Measurements from ENCODE around the gene HCST. TPM values are rescaled to one million over a fixed set of nuclear protein-coding genes. Genes with fewer than 3 reads are reported as not detected.
"Not testable (repeated sequence)": the region's sequence is repeated elsewhere in the genome, so short reads cannot be mapped to it uniquely, and the experiment has no call there.

The HCST gene
- total RNA-seq, 1 donor from 2014 or later: 1.8 TPM

DNA sequence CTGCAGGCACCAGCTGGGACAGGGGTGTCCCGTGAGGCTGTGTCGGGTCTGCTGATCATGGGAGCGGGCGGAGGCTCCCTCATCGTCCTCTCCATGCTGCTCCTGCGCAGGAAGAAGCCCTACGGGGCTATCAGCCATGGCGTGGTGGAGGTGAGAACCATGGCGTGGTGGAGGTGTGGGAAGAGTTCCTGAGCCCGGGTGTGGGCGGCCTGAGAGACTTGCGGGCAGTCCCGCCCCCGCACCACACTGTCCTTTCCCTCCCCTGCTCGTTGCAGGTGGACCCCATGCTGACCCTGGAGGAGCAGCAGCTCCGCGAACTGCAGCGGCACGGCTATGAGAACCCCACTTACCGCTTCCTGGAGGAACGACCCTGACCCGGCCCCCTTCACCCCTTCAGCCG is 23.3 kb upstream of the HCST start:
- DNase-seq (ENCODE audit: low spot score) (no peak), ATAC-seq (no peak)

DNA sequence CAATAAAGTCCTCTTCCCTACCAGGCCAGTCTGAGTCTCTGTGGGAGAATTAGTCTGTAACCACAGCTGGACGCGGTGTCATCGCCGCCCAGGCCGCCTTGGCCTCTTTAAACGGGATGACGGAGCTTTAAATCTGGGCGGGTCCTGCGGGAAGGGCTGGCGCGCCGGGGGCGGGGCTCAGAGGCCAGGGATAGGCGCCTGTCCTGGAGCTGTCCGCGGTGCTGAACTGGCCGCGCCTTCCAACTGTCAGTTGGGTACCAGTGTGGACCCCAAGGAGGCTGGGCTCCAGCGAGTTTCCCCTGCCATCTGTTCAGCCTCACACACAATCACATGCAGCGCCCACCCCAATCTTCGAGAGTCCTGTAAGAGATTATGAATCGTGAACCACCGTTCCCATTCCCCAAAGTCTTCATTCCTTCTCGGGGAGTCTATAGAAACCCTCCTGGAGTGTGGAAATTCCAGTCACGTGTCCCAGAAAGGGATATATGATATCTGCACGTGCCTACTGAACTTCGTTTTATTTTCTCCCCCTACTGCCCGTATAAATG is 22.5 kb upstream of the HCST start:
- ATAC-seq (peak; percentile 99), DNase-seq (ENCODE audit: low spot score) (peak; percentile 88)

DNA sequence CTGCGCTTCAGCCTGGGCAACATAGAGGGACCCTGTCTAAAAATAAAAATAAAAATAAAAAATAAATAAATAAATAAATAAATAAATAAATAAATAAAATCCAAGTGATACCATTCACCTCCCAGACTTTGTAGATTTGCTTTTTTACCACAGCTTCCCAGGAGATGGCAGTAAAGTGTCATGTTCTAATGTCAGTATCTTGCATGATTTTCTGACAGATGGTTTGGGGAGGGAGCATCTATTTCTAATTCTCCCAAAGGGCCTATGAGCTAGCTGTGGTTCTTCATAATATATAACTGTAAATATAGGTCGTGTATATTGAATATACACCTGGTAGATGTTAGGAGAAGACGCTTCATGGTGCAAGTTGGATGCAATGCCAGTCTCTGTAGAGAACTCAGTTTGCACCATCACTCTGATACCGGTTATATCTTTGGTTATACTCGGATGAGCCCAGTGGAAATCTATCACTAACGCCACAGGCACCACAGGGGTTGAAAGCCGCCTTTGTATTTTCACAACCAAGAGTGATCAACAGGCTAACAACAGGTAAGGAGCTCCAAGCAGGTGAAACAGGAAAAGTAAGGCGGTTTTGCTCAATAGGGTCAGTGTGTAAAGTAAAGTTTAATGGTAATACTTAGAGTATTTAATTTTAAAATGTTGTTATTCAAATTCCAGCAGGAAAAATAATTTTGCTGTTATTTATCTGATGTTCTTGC is 20.1 kb upstream of the HCST start:
- ATAC-seq: peak; percentile 80
- DNase-seq (ENCODE audit: low spot score): no peak

DNA sequence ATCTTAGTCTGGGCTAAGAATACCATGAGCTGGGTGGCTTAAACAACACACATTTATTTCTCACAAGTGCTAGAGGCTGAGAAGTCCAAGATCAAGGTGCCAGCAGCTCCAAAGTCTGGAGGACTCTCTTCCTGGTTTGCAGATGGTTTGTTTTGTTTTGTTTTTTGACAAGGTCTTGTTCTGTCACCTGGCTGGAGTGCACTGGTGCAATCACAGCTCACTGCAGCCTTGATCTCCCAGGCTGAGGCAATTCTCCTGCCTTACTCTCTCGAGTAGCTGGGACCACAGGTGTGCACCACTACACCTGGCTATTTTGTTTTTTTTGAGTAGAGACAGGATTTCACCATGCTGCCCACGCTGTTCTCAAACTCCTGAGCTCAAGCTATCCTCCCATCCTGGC is 18.4 kb upstream of the HCST start:
- ATAC-seq: no peak
- no peak for DNase-seq (ENCODE audit: low spot score)

DNA sequence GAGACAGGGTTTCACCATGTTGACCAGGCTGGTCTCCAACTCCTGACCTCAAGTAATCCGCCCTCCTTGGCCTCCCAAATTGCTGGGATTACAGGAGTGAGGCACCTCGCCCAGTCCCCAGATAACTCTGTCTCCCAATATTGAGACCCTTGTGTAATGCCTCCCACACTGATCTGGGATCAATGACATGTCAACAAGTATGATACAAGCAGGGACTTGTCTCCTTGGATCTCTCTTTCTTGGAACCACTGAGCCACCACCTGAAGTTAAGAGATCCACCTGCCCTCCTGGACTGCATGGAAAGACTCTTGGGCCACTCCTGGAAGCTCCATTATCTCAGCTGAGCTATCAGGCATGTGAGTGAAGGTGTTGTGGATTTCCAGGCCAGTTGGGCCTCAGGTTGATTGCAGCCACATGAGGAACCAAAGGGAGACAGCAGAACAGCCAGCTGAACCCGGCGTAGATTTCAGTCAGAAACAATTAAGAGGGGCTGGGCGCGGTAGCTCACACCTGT is 17.0 kb upstream of the HCST start:
- DNase-seq (ENCODE audit: low spot score): no peak
- no peak for ATAC-seq

DNA sequence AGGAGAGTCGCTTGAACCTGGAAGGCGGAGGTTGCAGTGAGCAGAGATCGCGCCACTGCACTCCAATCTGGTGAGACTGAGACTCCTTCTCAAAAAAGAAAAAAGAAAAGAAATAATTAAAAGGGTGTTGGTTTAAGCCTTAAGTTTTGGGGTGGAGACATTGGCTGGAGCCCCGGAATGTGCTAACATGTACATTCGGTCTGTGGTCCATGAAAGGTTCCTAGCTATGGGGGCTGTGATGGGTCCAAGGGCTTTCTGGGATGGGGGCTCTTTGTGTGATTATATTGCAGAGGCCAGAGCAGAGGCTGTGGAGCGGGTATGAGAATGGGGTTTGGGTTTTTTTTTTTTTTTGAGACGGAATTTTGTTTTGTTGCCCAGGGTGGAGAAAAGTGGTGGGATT is 16.4 kb upstream of the HCST start:
- ATAC-seq: no peak

DNA sequence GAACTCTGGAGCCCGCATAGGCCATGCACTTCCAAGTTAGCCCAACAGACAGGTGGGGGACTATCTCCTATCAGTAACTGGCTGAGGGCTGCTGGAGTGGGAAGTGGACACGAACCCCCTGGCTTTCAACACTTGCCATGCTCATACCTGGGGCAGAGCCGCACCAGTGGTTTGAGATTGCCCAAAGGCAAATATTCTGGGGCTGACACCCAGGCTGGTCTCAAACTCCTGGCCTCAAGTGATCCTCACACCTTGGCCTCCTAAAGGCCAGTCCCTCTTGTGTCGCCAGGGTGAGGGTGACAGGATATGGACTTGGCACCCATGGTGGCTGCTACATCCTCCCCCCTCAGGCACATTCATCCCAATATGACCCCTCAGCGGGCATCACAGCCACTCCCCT is 15.1 kb upstream of the HCST start:
- DNase-seq (ENCODE audit: low spot score) (no peak), ATAC-seq (no peak)

More for the DNA sequence above, 16.4 kb upstream of the HCST start:
- DNase-seq (ENCODE audit: low spot score): no peak

DNA sequence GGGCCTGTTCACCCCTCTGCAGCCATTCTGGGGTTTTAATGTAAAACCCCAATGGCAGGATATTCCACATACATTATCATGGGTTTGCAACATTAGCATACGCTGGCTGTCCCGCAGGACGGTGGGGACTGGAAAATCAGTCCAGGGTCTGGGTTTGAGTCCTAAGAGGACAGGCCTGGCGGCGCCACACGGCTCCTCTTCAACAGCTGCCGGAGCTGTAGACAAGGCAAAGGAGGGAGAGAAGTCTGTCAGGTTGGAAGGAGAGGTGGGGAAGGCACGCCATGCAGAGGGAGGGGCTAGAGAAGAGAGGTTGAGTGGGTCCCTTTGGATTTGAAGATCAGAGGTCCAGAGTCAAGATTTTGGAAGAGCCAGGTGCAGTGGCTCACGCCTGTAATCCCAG is 13.9 kb upstream of the HCST start:
- no peak for DNase-seq (ENCODE audit: low spot score)
- no peak for ATAC-seq

DNA sequence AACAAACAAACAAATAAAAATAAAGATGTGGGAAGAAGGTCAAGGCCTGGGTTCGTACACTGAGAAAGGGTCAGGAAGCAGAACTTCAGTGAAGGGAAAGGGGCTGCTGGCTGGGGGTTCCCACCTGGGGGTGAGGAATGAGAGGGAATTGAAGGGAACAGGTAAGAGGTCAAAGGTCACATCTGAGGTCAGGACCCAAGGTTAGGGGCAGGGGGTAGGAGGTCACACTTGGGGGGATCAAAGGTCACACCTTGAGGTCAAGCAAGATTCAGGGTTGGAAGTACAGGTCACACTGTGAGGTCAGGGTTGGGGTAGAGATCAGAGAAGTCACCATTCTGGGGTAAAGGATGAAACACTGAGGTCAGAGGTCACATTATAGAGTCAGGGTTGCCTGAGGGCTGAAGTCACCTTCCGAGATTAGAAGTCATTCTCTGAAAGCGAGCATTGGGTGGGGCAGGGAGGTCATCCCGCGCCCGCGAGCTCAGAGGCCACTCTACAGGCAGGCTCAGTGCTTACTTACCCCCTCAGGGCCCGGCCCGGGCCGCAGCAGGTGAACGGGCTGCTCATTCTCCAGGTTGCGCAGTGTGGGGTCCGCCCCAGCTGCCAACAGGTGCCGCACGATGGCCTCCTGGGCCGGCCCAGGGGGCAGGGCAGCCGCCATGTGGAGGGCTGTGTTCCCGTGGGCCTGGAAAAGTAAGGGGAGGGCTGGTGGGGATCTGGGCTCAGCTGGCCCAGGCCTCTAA is 12.8 kb upstream of the HCST start:
- ATAC-seq (no peak), DNase-seq (ENCODE audit: low spot score) (no peak)

DNA sequence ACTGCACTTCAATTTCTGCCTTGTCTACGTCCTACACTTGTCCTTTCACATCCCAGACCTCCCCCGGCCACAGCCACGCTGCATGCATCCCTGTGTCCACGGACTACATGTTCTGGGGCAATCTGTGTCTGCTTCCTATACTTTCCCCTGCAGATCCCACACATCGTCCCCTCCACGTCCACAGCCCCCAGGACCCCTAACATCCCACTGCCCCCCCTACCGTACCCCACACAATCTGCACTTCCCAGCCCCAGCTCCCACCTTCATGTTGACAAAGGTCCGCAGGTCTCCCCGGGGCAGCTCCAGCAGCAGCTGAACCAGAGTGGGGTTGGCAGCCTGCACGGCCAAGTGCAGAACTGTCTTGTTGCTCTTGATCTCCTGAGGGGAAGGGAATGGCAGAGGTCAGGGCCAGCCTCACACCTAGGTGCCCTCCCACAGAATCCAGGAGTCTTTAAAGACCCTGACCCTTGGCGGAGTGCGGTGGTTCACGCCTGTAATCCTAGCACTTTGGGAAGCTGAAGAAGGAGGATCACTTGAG is 12.1 kb upstream of the HCST start:
- DNase-seq (ENCODE audit: low spot score): no peak
- no peak for ATAC-seq

DNA sequence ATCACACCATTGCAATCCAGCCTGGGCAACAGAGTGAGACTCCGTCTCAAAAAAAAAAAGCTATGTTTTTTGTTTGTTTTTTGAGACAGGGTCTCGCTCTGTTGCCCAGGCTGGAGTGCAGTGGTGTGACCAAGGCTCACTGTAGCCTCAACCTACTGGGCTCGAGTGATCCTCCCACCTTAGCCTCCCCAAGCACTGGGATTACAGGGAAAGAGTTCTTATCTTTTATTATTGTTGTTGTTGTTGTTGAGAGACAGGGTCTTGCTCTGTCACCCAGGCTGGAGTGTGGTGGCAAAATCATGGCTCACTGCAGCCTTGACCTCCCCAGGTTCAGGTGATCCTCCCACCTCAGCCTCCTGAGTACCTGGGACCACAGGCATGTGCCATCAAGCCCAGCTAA is 10.5 kb upstream of the HCST start:
- DNase-seq (ENCODE audit: low spot score); ATAC-seq: not testable (repeated sequence)

DNA sequence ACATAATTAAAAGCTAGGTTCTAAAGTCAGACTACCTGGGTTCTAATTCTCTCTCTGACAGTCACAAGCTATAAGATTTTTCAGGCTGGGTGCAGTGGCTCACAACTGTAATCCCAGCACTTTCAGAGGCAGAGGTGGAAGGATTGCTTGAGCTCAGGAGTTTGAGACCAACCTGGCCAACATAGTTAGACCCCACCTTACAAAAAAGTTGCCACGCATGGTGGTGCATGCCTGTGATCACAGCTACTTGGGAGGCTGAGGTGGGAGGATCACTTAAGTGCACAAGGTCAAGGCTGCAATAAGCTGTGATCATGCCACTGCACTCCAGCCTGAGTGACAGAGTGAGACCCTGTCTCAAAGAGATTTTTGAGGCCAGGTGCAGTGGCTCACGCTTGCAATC is 8.0 kb upstream of the HCST start:
- ATAC-seq (no peak), DNase-seq (ENCODE audit: low spot score) (no peak)

DNA sequence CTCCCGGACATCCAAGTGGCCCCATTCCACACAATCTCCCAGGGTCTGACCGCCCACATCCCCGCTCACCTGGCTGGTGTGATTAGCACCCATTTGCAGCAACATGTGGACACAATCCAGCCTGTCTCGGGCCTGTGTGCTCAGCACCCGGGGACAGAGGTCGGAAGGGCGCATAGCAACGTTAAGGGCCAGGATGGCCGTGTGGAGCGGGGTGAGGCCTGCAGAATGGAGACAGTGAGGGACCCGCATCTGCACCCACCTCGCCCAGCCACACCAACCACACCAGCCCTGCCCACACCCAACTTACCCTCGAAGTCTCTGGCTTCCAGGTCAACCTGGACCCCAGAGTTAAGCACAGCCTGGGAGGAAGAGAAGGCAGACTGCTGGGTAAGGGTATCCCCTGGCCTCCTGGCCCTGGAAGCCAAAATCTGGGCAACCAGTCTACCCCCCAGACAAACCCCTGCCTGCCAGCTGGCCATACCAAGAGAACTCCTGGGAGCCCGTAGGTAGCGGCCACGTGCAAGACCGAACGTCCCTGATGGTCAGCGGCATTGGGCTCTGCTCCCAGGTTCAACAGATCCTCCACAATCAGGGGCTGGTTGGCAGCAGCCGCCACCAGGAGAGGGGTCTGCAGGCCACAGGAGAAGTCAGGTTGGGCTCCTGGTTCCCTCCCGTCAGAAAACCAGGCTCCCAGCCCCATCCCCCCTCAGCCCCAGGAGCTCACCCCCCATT is 6.3 kb upstream of the HCST start:
- ATAC-seq (no peak), DNase-seq (ENCODE audit: low spot score) (no peak)

DNA sequence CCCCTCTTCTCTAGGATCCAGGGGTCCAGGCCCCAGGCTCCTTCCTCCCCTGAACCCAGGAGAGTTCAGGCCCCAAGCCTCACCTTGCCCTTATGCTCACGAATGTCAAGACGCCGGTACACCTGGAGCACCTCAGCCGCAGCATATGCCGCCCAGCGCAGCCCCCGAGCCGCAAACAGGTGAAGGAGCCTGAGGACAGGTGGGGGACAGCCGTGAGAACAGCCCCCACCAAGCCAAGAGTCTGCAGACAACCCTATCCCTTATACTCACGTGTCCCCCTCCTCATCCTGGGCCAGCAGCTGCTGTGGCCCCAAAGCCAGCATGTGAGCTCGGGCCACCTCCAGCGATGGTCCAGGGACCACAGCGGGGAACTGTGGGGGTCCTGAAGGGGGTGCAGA is 5.7 kb upstream of the HCST start:
- ATAC-seq (no peak), DNase-seq (ENCODE audit: low spot score) (no peak)

DNA sequence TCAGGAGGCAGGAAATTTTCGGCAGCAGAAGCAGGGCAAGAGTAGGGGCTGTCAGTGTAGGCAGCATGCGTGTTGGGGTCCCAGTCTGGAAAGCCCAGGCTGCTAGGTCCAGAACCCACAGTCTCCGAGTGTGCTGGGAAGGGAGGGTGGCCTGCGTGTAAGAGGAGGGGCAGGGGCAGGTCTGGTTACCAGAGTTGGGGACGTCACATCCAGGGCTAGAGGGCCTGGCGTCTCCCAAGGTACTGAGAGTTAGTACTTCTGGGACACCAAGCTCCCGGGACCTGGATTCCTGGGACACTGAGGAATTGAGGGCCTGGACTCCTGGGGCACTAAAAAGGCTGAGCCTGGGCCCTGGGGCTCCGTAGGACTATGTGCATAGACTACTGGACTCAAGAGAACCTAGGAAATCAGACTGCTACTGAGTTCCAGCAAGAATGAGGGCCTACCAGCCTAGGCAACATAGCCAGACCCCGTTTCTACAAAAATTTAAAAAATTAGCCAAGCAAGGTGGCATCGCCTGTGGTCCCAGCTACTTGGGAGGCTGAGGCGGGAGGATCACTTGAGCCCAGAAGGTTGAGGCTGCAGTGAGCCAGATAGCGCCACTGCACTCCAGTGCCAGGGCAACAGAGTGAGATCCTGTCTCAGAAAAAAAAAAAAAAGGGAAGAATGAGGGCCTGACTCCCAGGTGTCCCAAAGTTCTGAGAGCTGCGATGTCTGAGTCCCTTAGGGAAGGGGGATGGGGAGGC is 4.5 kb upstream of the HCST start:
- ATAC-seq: no peak
- no peak for DNase-seq (ENCODE audit: low spot score)

DNA sequence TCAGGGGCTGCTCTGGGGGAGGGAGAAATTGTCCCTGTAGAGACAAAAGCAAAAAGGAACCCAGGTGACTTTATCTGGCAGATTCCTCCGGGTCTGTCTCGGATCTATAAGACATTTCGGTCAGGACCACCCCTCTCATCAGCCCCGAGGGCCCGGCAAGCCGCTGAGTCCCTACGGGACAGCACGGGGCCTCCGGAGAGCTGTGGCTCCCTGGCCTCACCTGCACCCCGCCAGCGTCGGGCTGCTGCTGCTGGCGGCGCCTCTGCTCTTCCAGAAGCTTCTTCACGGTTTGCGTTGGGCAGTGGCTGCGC is 3.9 kb upstream of the HCST start:
- no peak for ATAC-seq
- DNase-seq (ENCODE audit: low spot score): no peak

DNA sequence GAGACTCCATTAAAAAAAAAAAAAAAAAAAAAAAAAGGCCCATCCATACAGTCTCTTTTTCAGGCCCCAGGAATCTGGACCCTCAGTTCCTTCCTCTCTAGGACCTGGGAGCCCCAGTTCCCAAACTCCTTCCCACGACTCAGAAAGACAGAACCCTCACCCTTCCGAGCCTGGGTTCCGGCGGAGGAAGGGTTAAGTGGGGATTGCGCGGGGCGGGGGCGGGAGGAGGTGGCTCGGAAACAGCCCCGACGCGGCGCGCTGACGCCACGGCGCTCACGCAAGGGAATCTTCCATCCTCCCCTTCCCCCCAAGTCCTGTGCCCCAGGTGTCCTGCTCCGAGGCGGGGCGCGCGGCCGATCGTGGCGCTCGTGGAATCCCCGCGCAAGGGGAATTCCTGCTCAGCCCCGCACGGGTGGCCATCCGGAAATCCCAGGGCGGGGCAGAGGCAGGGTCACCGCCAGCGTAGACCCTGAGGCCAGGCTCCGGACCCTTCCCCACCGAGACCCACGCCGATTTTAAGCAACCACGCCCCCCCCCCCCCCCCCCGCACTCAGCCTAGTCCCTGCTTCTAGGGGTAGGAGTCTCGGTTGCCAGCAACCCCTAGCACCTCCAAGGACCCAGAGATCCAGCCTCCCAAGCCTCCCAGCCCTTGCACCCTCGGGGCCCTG is 2.6 kb upstream of the HCST start:
- DNase-seq (ENCODE audit: low spot score) (peak; percentile 89), ATAC-seq (peak; percentile 90)

DNA sequence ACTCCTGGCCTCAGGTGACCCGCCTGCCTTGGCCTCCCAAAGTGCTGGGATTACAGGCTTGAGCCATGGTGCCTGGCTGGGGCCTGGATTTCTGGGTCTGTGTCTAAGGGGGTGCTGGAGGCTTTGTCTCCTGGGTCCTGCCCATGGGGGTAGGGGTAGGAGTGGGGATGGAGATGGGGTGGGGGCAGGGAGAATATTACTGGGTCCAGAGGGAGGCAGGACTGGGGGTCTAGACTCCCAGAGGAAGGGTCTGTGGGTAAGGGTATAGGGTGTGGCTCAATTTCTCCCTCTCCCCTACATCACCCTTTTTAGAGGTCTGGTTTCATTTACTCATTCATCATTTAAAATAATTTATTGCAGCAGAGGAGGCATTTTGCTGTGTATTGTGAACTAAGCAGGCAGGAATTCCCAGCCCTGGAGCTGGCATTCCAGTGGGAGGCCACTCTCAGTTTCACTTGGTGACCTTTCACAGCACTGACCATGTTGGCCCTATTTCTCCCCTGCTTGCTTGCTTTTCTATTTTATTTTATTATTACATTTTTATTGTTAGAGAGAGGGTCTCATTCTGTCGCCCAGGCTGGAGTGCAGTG is 1.2 kb upstream of the HCST start:
- no peak for DNase-seq (ENCODE audit: low spot score)
- ATAC-seq: no peak

DNA sequence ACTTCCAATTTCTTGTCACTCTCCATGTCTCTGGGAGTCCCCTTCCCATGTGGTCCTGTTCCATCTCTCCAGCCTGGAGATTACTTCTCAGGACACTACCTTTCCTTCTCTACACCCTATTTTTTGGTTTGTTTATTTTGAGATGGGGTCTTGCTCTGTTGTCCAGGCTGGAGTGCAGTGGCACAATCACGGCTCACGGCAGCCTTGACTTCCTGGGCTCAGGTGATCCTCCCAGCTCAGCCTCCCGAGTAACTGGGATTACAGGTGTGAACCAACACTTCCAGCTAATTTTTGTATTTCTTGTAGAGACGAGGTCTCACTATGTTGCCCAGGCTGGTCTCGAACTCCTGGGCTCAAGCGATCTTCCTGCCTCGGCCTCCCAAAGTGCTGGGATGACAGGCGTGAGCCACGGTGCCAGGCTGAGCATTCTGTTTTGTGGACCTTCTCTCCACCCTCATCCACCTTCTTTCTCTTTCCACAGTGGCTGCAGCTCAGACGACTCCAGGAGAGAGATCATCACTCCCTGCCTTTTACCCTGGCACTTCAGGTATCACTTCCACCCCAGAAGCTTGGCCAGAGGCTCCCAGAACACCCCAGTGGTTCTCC is 644 bp downstream of the HCST start:
- ATAC-seq (no peak), DNase-seq (ENCODE audit: low spot score) (no peak)
